Measurements from ENCODE around the gene TUBGCP2. TPM values are rescaled to one million over a fixed set of nuclear protein-coding genes. Genes with fewer than 3 reads are reported as not detected.

The TUBGCP2 gene
- total and polyA plus RNA-seq, 9 donors, result 31.2 to 70.5 (median 56.0) TPM

DNA sequence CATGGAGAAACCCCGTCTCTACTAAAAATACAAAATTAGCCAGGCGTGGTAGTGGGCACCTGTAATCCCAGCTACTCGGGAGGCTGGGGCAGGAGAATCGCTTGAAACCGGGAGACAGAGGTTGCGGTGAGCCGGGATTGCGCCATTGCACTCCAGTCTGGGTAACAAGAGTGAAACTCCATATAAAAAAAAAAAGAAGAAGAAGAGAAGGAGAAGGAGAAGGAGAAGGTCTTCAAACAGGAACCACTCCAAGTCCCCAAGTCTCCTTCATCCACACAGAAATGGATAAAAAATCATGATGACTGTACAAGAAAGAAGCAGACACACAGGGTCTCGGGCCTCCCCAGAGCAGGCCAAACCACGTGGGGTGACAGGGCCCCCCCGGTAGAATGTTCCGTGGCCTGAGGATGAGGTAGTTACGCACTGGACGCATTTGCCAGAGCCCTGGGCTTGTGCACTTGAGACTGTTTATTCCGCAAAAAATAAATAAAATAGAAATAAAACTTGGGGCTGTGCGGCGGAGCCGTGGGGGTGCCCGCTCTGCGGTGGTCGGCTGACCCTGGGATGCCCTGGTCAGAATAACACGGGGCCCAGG, 55.2 kb downstream of the TUBGCP2 start:
- peaks cover 55% of the 10 kb centered on the region for H3K4me1 ChIP-seq (ENCODE audit: insufficient read depth)
- no peaks in the 10 kb centered on the region for H3K36me3 ChIP-seq
- no peaks in the 10 kb centered on the region for H3K9me3 ChIP-seq
- H3K4me3 ChIP-seq, result no peak overlapping the region
- TF ChIP-seq POLR2A (IDR thresholded peaks at IDR 0.05) (no peak), EP300 (IDR thresholded peaks at IDR 0.05) (no peak)
- TF ChIP-seq, protein P1, sequence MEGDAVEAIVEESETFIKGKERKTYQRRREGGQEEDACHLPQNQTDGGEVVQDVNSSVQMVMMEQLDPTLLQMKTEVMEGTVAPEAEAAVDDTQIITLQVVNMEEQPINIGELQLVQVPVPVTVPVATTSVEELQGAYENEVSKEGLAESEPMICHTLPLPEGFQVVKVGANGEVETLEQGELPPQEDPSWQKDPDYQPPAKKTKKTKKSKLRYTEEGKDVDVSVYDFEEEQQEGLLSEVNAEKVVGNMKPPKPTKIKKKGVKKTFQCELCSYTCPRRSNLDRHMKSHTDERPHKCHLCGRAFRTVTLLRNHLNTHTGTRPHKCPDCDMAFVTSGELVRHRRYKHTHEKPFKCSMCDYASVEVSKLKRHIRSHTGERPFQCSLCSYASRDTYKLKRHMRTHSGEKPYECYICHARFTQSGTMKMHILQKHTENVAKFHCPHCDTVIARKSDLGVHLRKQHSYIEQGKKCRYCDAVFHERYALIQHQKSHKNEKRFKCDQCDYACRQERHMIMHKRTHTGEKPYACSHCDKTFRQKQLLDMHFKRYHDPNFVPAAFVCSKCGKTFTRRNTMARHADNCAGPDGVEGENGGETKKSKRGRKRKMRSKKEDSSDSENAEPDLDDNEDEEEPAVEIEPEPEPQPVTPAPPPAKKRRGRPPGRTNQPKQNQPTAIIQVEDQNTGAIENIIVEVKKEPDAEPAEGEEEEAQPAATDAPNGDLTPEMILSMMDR (IDR thresholded peaks at IDR 0.05), result no peak
- 42 to 60% (median 42%) methylated on average over 22 of the region's 22 CpGs for WGBS, 3 donors
- H3K27me3 ChIP-seq, result no peaks in the 10 kb centered on the region
- peak overlapping the region; percentile 65 to 90 for H3K27ac ChIP-seq
- peak; percentile 70 to 86 (median 76) for DNase-seq
- intact Hi-C loops (cut with DNase I), result no loop called here

- intact Hi-C loops (cut with DNase I), result no loop called here
- no peak for TF ChIP-seq EP300 (IDR thresholded peaks at IDR 0.05)
- TF ChIP-seq, protein P1 (IDR thresholded peaks at IDR 0.05), result no peak
- Histone ChIP-seq H3K36me3 (no peaks in the 10 kb centered on the region), H3K9me3 (no peaks in the 10 kb centered on the region), H3K4me3 (no peak overlapping the region), H3K27me3 (no peaks in the 10 kb centered on the region), H3K27ac (peak overlapping the region in 1 of 2 donors; percentile 97), H3K4me1 (ENCODE audit: insufficient read depth) (peaks cover 55% of the 10 kb centered on the region)
- 40 to 68% (median 42%) methylated on average over 9 to 12 of the region's 12 CpGs for WGBS, 3 donors
- DNase-seq, result no peak
Observed at GRCh38 chr10:133252223-133252552, 56.5 kb downstream of the TUBGCP2 start.

- no peaks in the 10 kb centered on the region for H3K27me3 ChIP-seq
- 27 to 42% (median 32%) methylated on average over 22 to 28 of the region's 28 CpGs for WGBS, 3 donors
Observed at GRCh38 chr10:133251388-133252222, 57.1 kb downstream of the TUBGCP2 start.

DNA sequence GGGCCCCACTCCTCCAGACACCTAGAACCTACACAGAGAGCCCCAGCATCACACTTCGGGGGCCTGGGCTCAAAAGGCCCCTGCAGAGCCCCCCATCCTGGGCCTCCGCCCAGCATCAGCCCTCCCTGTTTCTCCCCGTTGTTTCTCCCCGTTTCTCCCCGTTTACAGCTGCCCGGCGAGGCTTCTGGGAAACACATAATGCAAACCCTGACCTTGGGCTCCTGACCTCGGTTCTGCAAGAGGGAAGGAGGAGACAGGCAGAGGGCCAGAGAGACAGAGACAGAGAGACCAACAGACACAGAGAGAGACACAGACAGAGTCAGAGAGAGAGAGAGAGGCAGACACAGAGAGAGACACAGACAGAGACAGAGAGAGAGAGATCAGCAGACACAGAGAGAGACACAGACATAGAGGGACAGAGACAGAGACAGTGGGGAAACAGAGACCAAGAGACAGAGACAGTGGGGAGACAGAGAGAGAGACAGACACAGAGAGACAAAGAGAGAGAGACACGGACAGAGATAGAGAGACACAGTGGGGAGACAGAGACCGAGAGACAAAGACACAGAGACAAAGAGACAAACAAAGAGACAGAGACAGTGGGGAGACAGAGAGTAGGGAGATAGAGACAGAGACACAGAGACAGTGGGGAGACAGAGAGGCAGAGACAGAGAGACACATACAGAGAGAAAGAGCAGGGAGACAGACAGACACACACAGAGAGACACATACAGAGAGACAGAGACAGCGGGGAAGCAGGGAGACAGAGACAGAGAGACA, 58.5 kb downstream of the TUBGCP2 start:
- Histone ChIP-seq H3K4me3 (no peak overlapping the region), H3K27me3 (no peaks in the 10 kb centered on the region), H3K27ac (peak overlapping the region; percentile 86 to 97), H3K36me3 (no peaks in the 10 kb centered on the region), H3K4me1 (ENCODE audit: insufficient read depth) (peaks cover 54% of the 10 kb centered on the region), H3K9me3 (no peaks in the 10 kb centered on the region)
- TF ChIP-seq POLR2A (IDR thresholded peaks at IDR 0.05), result no peak
- TF ChIP-seq EP300 (IDR thresholded peaks at IDR 0.05), result no peak
- TF ChIP-seq, protein P1 (IDR thresholded peaks at IDR 0.05), result no peak
- intact Hi-C loops (cut with DNase I), result no loop called here
- peak; percentile 82 to 90 (median 90) for DNase-seq
- WGBS, 3 donors, result 19 to 29% (median 23%) methylated on average over 11 of the region's 11 CpGs

More at GRCh38 chr10:133251388-133252222, 57.1 kb downstream of the TUBGCP2 start:
- Histone ChIP-seq H3K36me3 (no peaks in the 10 kb centered on the region), H3K4me3 (no peak overlapping the region), H3K4me1 (ENCODE audit: insufficient read depth) (peaks cover 55% of the 10 kb centered on the region), H3K27ac (peak overlapping the region; percentile 86 to 97), H3K9me3 (no peaks in the 10 kb centered on the region)
- TF ChIP-seq POLR2A (IDR thresholded peaks at IDR 0.05) (no peak), EP300 (IDR thresholded peaks at IDR 0.05) (no peak)
- TF ChIP-seq, protein P1 (IDR thresholded peaks at IDR 0.05), result no peak
- intact Hi-C loops (cut with DNase I), result no loop called here
- peak; percentile 74 to 88 (median 83) for DNase-seq

Data from ovary (tissue), 9 donors.